WERI-Rb-1 (cell line): Measurements from ENCODE around the gene B4GALNT3.
A peak's percentile ranks its signal among the peaks of the same experiment; 100 is the strongest.
"Not testable (repeated sequence)": the region's sequence is repeated elsewhere in the genome, so short reads cannot be mapped to it uniquely, and the experiment has no call there.

ENCODE experiments used
- DNase-seq: peaks from one replicate; pipeline ENCODE4 v3.0.0-alpha.2; 2020
- H3K27ac ChIP-seq: fragments of 250-450 bp; sonication (Bioruptor Pico); 2 replicates; pipeline ENCODE4 v1.5.1; 2020; ENCODE audit warnings: mild to moderate bottlenecking, moderate library complexity
- H3K27me3 ChIP-seq: fragments of 250-450 bp; sonication (Bioruptor Pico); 2 replicates; pipeline ENCODE4 v1.5.1; 2021; ENCODE audit warnings: mild to moderate bottlenecking, low read depth, moderate library complexity; ENCODE audit not compliant: insufficient read depth, severe bottlenecking
- H3K36me3 ChIP-seq: fragments of 250-450 bp; sonication (Bioruptor Pico); 2 replicates; pipeline ENCODE4 v1.5.1; 2020; ENCODE audit warnings: mild to moderate bottlenecking, moderate library complexity
- H3K4me3 ChIP-seq: 2 replicates; pipeline ENCODE4 v1.5.1; 2011; ENCODE audit warnings: low read depth, mild to moderate bottlenecking, control low read depth, low read length
- H3K9me3 ChIP-seq: fragments of 250-450 bp; sonication (Bioruptor Pico); 2 replicates; pipeline ENCODE4 v1.5.1; 2021; ENCODE audit warnings: mild to moderate bottlenecking, moderate library complexity; ENCODE audit not compliant: severe bottlenecking
- CTCF ChIP-seq: IDR thresholded peaks from 2 replicates; pipeline ENCODE4 v1.5.1; 2011; ENCODE audit warnings: low read depth, mild to moderate bottlenecking, control low read depth, inconsistent platforms, low read length

Gene B4GALNT3

GRCh38 chr12:459430-460258 is at the start of gene B4GALNT3:
Gene B4GALNT3 (plus strand): TSS chr12:459939. CDS start chr12:460377, 438 bp downstream.
- H3K36me3 ChIP-seq = no peaks in the 10 kb centered on the region
- no peak for TF ChIP-seq CTCF
- H3K27me3 ChIP-seq = no peaks in the 10 kb centered on the region
- no peaks in the 10 kb centered on the region for H3K9me3 ChIP-seq
- peak; percentile 68 for DNase-seq
- peak within 1 kb of the TSS; percentile 29; the same call in 1 of the 2 replicates for H3K27ac ChIP-seq
- peak within 1 kb of the TSS; percentile 61 for H3K4me3 ChIP-seq

- TF ChIP-seq CTCF = no peak
Observed at GRCh38 chr12:414859-415258, 44.9 kb upstream of the B4GALNT3 start.

GRCh38 chr12:418432-418831 is 41.3 kb upstream of the B4GALNT3 start:
- no peaks in the 10 kb centered on the region for H3K9me3 ChIP-seq
- H3K27me3 ChIP-seq = no peaks in the 10 kb centered on the region
- peaks cover 50% of the 10 kb centered on the region for H3K36me3 ChIP-seq
- no peak overlapping the region for H3K4me3 ChIP-seq
- no peak for TF ChIP-seq CTCF
- no peak overlapping the region for H3K27ac ChIP-seq
- no peak for DNase-seq

More at GRCh38 chr12:414859-415258, 44.9 kb upstream of the B4GALNT3 start:
- Histone ChIP-seq H3K27ac (no peak overlapping the region), H3K9me3 (no peaks in the 10 kb centered on the region), H3K27me3 (no peaks in the 10 kb centered on the region), H3K4me3 (no peak overlapping the region), H3K36me3 (peaks cover 66% of the 10 kb centered on the region)
- no peak for DNase-seq

- peaks cover 50% of the 10 kb centered on the region for H3K36me3 ChIP-seq
- no peak for TF ChIP-seq CTCF
Observed at GRCh38 chr12:422526-422925, 37.2 kb upstream of the B4GALNT3 start.

GRCh38 chr12:435737-436136 is 24.0 kb upstream of the B4GALNT3 start:
- H3K27ac ChIP-seq, H3K4me3 ChIP-seq, H3K9me3 ChIP-seq, DNase-seq, H3K27me3 ChIP-seq: not testable (repeated sequence)
- H3K36me3 ChIP-seq = peaks cover 73% of the 10 kb centered on the region

More at GRCh38 chr12:422526-422925, 37.2 kb upstream of the B4GALNT3 start:
- Histone ChIP-seq H3K9me3 (no peaks in the 10 kb centered on the region), H3K27me3 (no peaks in the 10 kb centered on the region), H3K27ac (no peak overlapping the region), H3K4me3 (no peak overlapping the region)
- no peak for DNase-seq

- Histone ChIP-seq H3K4me3 (no peak overlapping the region), H3K27me3 (no peaks in the 10 kb centered on the region), H3K9me3 (no peaks in the 10 kb centered on the region), H3K36me3 (peaks cover 34% of the 10 kb centered on the region), H3K27ac (no peak overlapping the region)
- peak; percentile 52 for DNase-seq
- peak; percentile 75 for TF ChIP-seq CTCF
Observed at GRCh38 chr12:442235-442884, 17.4 kb upstream of the B4GALNT3 start.
